BLaER1 treated with 17β-estradiol and CSF1 and Interleukin-3, amounts not matched to agents 10 nM and 100 nM (cell line): Measurements from ENCODE around the gene SLC26A2.

ENCODE experiments used
- H3K27ac ChIP-seq, 11 experiments: shearing (Covaris generic); formaldehyde crosslinking; 2 replicates each; pipeline ENCODE4 v1.8.1; 2022
- H3K27me3 ChIP-seq, 11 experiments: shearing (Covaris generic); formaldehyde crosslinking; 2 replicates each; pipeline ENCODE4 v1.8.1; 2022
- H3K36me3 ChIP-seq, 11 experiments: shearing (Covaris generic); formaldehyde crosslinking; 2 replicates each; pipeline ENCODE4 v1.8.1; 2022
- H3K4me1 ChIP-seq, 10 experiments: shearing (Covaris generic); formaldehyde crosslinking; 2 replicates each; pipeline ENCODE4 v1.8.1; 2022
- H3K4me2 ChIP-seq, 11 experiments: shearing (Covaris generic); formaldehyde crosslinking; 2 replicates each; pipeline ENCODE4 v1.8.1; 2022
- H3K4me3 ChIP-seq, 10 experiments: shearing (Covaris generic); formaldehyde crosslinking; 2 replicates each; pipeline ENCODE4 v1.8.1; 2022
- H3K9ac ChIP-seq, 11 experiments: shearing (Covaris generic); formaldehyde crosslinking; 2 replicates each; pipeline ENCODE4 v1.8.1; 2022
- H3K9me3 ChIP-seq, 11 experiments: shearing (Covaris generic); formaldehyde crosslinking; replicated peaks in 1 of 11; 2 replicates each; pipeline ENCODE4 v1.8.1; 2022
- H4K20me1 ChIP-seq, 11 experiments: shearing (Covaris generic); formaldehyde crosslinking; 2 replicates each; pipeline ENCODE4 v1.8.1; 2022
- Cebpa-rat ChIP-seq, 11 experiments: shearing (Covaris generic); IDR thresholded peaks; 2 replicates each; pipeline ENCODE4 v1.8.1; 2022

SLC26A2 gene

DNA sequence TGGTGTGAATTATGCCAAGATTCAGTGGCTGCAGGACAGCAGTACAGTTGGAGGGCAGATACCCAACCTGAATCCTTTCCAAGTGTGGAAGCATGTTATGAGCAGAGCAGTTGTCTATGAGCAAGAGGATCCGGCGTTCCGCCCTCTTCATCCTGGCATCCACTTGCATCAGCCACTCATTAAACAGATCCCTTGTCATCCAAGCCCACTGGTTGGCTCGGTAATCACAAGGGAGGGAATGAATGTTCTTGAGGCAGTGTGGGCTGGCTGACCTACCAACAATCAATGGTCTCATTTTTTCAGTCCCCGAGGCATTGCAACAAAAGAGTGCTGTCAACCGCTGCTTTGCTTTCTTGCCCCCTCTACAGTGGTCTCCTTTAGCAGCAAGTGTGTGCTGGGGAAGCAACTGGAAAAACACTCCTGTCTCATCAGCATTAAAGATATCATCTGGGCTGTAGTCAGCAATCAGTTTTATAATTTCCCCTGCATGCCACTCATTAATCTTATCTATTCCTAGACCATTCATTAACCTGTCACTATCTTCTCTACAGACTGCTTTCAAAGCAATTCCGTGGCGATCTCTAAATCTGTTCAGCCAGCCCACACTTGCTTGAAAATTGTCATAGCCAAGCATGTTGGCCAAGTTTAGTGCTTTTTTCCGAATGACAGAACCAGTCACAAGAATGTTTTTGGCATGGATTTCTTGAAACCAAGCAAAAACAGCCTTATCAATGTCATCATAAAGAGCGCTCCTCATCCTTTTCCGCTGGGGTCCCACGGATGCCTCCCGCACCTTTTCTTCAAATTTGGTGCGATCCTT is 35.0 kb downstream of the SLC26A2 start:
- Histone ChIP-seq H4K20me1 (no peaks in the 10 kb centered on the region), H3K9ac (no peak overlapping the region), H3K27ac (no peak overlapping the region), H3K36me3 (peaks cover 6 to 23% (median 14%) of the 10 kb centered on the region in 11 experiments; a peak in 18 of 22 replicates), H3K9me3 (no peaks in the 10 kb centered on the region), H3K4me3 (no peak overlapping the region), H3K27me3 (no peaks in the 10 kb centered on the region), H3K4me2 (no peak overlapping the region), H3K4me1 (peaks cover 9 to 15% (median 10%) of the 10 kb centered on the region in 10 experiments; a peak in 18 of 20 replicates)
- TF ChIP-seq Cebpa-rat (IDR thresholded peaks at IDR 0.05): no peak

GRCh38 chr5:149996205-149996890 is 35.8 kb downstream of the SLC26A2 start:
- Histone ChIP-seq H3K36me3 (peaks cover 6 to 23% (median 14%) of the 10 kb centered on the region in 11 experiments; a peak in 18 of 22 replicates), H3K27ac (no peak overlapping the region), H3K9ac (no peak overlapping the region), H3K4me1 (peaks cover 9 to 15% (median 10%) of the 10 kb centered on the region in 10 experiments; a peak in 18 of 20 replicates), H4K20me1 (peaks cover 0 to 4% (median 0%) of the 10 kb centered on the region in 11 experiments; a peak in 8 of 22 replicates), H3K27me3 (no peaks in the 10 kb centered on the region), H3K4me2 (no peak overlapping the region), H3K9me3 (no peaks in the 10 kb centered on the region), H3K4me3 (no peak overlapping the region)
- TF ChIP-seq Cebpa-rat (IDR thresholded peaks at IDR 0.05): no peak

DNA sequence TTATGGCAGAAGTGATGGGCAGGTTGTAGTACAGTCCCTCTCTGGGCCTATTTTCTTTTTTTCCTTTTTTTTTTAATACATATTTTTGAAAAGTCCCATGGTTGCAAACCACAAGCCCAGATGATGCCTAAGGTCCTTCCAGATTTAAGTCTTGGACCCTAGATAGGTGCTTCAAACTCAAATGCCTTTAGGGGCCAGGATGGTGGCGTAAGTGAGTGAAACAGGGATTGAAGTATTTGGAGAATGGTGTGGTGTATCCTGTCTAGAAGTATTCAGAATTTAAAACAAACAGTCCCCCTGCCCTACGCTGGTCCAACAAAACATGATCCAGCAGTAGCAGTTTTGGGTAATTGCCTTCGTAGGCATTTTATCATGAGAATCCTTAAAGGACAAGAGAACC is 37.7 kb downstream of the SLC26A2 start:
- H3K27me3 ChIP-seq: no peaks in the 10 kb centered on the region
- peaks cover 12 to 30% (median 22%) of the 10 kb centered on the region in 11 experiments for H3K36me3 ChIP-seq
- no peak overlapping the region for H3K4me2 ChIP-seq
- H3K4me3 ChIP-seq: no peak overlapping the region
- H3K27ac ChIP-seq: no peak overlapping the region
- no peaks in the 10 kb centered on the region for H3K9me3 ChIP-seq
- peaks cover 23 to 29% (median 25%) of the 10 kb centered on the region in 10 experiments for H3K4me1 ChIP-seq
- no peak overlapping the region for H3K9ac ChIP-seq
- peaks cover 14 to 23% (median 16%) of the 10 kb centered on the region in 11 experiments; a peak in 20 of 22 replicates for H4K20me1 ChIP-seq
- TF ChIP-seq Cebpa-rat (IDR thresholded peaks at IDR 0.05): no peak

DNA sequence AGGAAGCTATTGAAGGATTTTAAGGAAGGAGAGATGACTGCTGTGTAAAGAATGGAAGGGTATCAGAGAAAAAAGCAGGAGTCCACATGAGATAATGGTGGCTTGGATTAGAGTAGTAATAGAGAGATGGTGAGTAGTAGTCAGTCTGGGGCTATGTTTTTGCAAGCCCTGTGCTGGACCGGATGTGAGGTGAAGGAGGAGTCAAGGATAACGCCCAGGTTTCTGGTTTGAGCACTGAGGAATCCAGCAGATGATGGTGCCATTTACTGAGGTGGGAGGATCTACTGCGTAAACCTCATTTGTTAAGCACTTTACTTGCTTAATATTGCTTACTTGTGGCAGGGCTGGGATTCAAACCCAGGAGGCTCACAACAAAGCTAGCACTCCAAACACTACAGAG is 38.8 kb downstream of the SLC26A2 start:
- Histone ChIP-seq H3K9me3 (no peaks in the 10 kb centered on the region), H3K27ac (peak overlapping the region in 6 of 11 experiments; percentile 96 to 100 (median 98); a peak in 11 of 22 replicates), H3K36me3 (peaks cover 23 to 38% (median 32%) of the 10 kb centered on the region in 11 experiments), H3K4me2 (peak overlapping the region; percentile 77 to 97 (median 90)), H3K4me1 (peaks cover 24 to 40% (median 28%) of the 10 kb centered on the region in 10 experiments), H3K27me3 (no peaks in the 10 kb centered on the region), H3K4me3 (peak overlapping the region in 9 of 10 experiments; percentile 89 to 99 (median 94); a peak in 16 of 20 replicates), H3K9ac (peak overlapping the region in 9 of 11 experiments; percentile 95 to 100 (median 98); a peak in 12 of 22 replicates), H4K20me1 (peaks cover 24 to 34% (median 26%) of the 10 kb centered on the region in 11 experiments; a peak in 20 of 22 replicates)
- TF ChIP-seq Cebpa-rat (IDR thresholded peaks at IDR 0.05): no peak

- no peak for TF ChIP-seq Cebpa-rat (IDR thresholded peaks at IDR 0.05)
- H3K9ac ChIP-seq: peak overlapping the region; percentile 93 to 100 (median 98)
- peak overlapping the region; percentile 77 to 97 (median 90) for H3K4me2 ChIP-seq
- peaks cover 24 to 43% (median 28%) of the 10 kb centered on the region in 10 experiments for H3K4me1 ChIP-seq
- peak overlapping the region; percentile 92 to 100 (median 98) for H3K27ac ChIP-seq
- peaks cover 28 to 41% (median 36%) of the 10 kb centered on the region in 11 experiments for H3K36me3 ChIP-seq
- no peaks in the 10 kb centered on the region for H3K27me3 ChIP-seq
- no peaks in the 10 kb centered on the region for H3K9me3 ChIP-seq
- H3K4me3 ChIP-seq: peak overlapping the region; percentile 89 to 99 (median 93)
- H4K20me1 ChIP-seq: peaks cover 29 to 39% (median 31%) of the 10 kb centered on the region in 11 experiments; a peak in 20 of 22 replicates
Observed at GRCh38 chr5:149999866-150000255, 39.3 kb downstream of the SLC26A2 start.

- Histone ChIP-seq H3K27ac (peak within 1 kb of the TSS; percentile 92 to 100 (median 98)), H3K27me3 (no peaks in the 10 kb centered on the region), H4K20me1 (peaks cover 35 to 45% (median 37%) of the 10 kb centered on the region in 11 experiments; a peak in 20 of 22 replicates), H3K36me3 (peaks cover 32 to 41% (median 36%) of the 10 kb centered on the region in 11 experiments), H3K4me2 (peak within 1 kb of the TSS; percentile 77 to 97 (median 90)), H3K9me3 (no peaks in the 10 kb centered on the region), H3K4me3 (peak within 1 kb of the TSS; percentile 89 to 99 (median 93)), H3K4me1 (peaks cover 24 to 43% (median 28%) of the 10 kb centered on the region in 10 experiments), H3K9ac (peak within 1 kb of the TSS; percentile 93 to 100 (median 98))
- no peak for TF ChIP-seq Cebpa-rat (IDR thresholded peaks at IDR 0.05)
Observed at GRCh38 chr5:150000256-150000989, 39.9 kb downstream of the SLC26A2 start, which contains the start of the genes HMGXB3 and TIGD6. Gene HMGXB3, plus strand, starts transcription at chr5:150000739. Its CDS starts 4,114 bp downstream, at chr5:150004853. Gene TIGD6, minus strand, starts transcription at chr5:150000654. Its CDS starts 4,306 bp downstream, at chr5:149996348.

DNA sequence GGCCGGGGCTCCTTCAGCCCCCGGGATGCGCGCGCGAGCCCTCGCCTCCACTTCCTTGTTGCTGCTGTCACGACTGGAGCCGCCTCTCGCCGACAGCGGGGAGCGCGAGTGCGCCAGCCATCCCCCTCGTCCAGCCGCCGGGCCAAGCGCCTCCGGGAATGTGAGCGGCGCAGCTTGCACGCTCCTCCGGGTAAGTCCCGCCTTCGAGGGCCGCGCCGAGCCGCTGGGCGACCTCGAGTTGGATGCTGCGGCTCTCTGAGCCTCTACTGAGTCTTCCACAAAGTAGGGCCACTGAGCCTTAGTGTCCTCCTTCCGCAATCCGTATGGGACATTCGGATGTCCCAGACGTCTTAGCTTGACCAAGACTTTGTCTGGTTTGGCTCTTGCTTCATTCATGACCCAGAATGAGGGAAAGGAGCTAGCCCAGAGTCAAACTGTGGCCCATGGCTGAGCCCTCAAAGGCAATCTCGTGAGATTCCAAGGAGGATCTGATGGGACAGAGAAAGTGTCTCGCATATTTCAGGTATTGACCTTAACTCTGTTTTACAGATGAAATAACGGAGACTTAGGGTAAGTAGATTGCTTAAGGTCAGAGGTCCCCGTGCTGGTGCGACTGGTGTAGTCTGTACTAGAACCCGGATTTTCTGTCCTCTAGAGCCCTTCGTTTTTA is 40.6 kb downstream of the SLC26A2 start:
- H3K27ac ChIP-seq: peak overlapping the region; percentile 92 to 100 (median 98)
- H3K4me1 ChIP-seq: peaks cover 24 to 43% (median 28%) of the 10 kb centered on the region in 10 experiments

More for the DNA sequence above, 40.6 kb downstream of the SLC26A2 start:
- H3K9me3 ChIP-seq: no peaks in the 10 kb centered on the region
- peaks cover 39 to 52% (median 44%) of the 10 kb centered on the region in 11 experiments; a peak in 20 of 22 replicates for H4K20me1 ChIP-seq
- no peak for TF ChIP-seq Cebpa-rat (IDR thresholded peaks at IDR 0.05)
- peak overlapping the region; percentile 93 to 100 (median 98) for H3K9ac ChIP-seq
- H3K27me3 ChIP-seq: no peaks in the 10 kb centered on the region
- H3K4me2 ChIP-seq: peak overlapping the region; percentile 77 to 97 (median 90)
- H3K36me3 ChIP-seq: peaks cover 35 to 41% (median 36%) of the 10 kb centered on the region in 11 experiments
- H3K4me3 ChIP-seq: peak overlapping the region; percentile 89 to 99 (median 93)
